Measurements from ENCODE around the gene LCE2D.
"Not testable (repeated sequence)": the region's sequence is repeated elsewhere in the genome, so short reads cannot be mapped to it uniquely, and the experiment has no call there.

The LCE2D gene

DNA sequence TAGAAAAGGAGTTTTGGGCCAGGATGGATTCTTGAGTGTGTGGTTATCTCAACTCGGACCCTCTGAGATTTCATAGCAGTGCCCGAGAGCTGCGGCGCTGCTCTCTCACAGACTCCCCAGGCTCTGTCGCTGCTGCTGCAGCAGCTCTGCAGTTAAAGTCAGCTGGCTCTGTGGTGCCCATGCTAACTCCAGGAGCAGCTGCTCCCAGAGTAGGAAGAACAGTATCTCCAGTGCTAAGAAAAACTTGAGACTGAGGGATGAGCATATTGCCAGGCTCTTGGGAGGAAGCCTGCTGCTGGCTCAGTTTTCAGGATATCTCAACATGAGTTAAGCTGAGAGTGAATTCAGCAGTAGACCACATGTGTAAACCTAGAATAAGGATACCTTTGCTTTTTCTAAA is 4.5 kb downstream of the LCE2D start:
- H3K36me3 Mint-ChIP-seq = no peaks in the 10 kb centered on the region
- H3K27ac Mint-ChIP-seq = no peak overlapping the region
- H3K4me1 Mint-ChIP-seq = no peaks in the 10 kb centered on the region
- DNase-seq (ENCODE audit: low spot score in 2 of 2) (no peak), ATAC-seq (no peak)
- H3K4me3 Mint-ChIP-seq = no peak overlapping the region
- H3K9me3 Mint-ChIP-seq = no peaks in the 10 kb centered on the region

DNA sequence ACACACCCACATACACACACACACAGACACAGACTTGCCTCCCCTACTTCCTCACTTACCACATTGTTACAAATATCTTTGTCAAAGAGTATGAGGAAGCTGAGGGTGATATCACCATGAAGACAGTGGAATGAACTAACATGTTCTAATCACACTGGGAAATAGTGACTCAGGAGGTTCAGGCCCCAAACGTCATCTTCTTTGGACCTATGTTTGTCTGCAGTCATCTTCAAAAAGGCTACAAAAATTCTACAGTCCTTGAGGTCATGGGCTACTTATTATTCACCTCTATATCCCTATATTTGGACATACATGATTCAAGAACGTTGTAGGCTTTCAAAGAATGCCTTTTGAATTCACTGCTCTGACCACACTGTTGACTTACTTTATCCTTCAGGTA is 9.8 kb downstream of the LCE2D start:
- no peaks in the 10 kb centered on the region for H3K4me1 Mint-ChIP-seq
- H3K27ac Mint-ChIP-seq = no peak overlapping the region
- H3K9me3 Mint-ChIP-seq = no peaks in the 10 kb centered on the region
- ATAC-seq = no peak
- H3K4me3 Mint-ChIP-seq = no peak overlapping the region
- no peaks in the 10 kb centered on the region for H3K36me3 Mint-ChIP-seq
- DNase-seq (ENCODE audit: low spot score in 2 of 2) = no peak

DNA sequence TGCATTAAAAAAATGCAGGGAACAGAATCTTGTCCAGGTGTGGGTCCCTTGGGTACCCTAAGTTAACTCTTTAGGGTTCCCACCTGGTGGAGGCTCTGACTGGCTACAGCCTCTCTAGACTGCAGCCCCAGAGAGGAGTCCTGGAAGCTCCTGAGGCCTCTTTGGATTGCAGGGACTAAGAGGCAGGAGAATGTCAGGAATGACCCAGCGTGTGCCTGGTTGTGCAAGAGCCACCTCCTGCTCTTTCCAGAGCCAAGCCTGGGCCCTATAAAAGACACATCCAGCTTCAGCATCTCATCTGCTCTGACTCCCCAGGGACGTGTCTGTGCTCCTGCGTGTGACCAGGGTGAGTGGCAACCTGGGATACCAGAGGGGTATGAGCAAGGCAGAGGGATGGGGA is 11.8 kb downstream of the LCE2D start, which contains the start of gene LCE2C:
LCE2C (plus strand) TSS at position 297 of the 400 bp plus-strand sequence. CDS start 737 bp downstream, outside the sequence.
- H3K27ac Mint-ChIP-seq; H3K4me1 Mint-ChIP-seq; H3K9me3 Mint-ChIP-seq; ATAC-seq; H3K4me3 Mint-ChIP-seq; DNase-seq (ENCODE audit: low spot score in 2 of 2); H3K36me3 Mint-ChIP-seq: not testable (repeated sequence)

DNA sequence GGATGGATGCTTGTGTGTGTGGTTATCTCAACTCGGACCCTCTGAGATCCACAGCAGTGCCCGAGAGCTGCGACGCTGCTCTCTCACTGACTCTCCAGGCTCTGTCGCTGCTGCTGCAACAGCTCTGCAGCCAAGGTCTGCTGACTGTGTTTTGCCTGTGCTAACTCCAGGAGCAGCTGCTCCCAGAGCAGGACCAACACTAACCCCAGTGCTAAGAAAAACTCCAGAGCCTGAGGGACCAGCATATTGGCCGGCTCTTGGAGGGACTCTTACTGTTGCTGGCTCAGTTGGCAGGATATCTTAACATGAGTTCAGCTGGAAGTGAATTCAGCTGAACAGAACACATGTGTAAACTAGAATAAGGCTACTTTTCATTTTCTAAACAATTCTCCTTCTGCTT is 16.3 kb downstream of the LCE2D start:
- no peak for ATAC-seq
- Mint-ChIP-seq H3K36me3 (no peaks in the 10 kb centered on the region), H3K4me3 (no peak overlapping the region), H3K4me1 (no peaks in the 10 kb centered on the region), H3K9me3 (no peaks in the 10 kb centered on the region), H3K27ac (no peak overlapping the region)
- no peak for DNase-seq (ENCODE audit: low spot score in 2 of 2)

DNA sequence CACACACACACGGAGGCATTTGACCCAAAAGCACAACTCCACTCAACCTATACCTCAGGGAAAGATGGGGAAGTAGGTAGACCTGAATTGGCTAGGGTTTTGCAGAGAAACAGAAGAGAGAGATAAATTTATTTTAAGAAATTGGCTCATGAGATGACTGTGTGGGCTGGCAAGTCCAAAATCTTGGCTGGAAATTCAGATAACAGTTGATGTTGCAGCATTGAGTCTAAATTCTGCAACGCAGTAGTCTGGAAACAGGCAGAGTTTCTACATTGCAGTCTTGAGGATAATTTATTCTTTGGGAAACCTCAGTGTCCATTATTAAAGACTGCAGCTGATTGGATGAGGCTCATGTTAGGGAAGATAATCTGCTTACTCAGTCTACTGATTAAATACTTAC is 18.4 kb downstream of the LCE2D start:
- H3K36me3 Mint-ChIP-seq = no peaks in the 10 kb centered on the region
- no peak for DNase-seq (ENCODE audit: low spot score in 2 of 2)
- H3K27ac Mint-ChIP-seq = no peak overlapping the region
- no peak overlapping the region for H3K4me3 Mint-ChIP-seq
- no peak for ATAC-seq
- H3K4me1 Mint-ChIP-seq = no peaks in the 10 kb centered on the region
- H3K9me3 Mint-ChIP-seq = no peaks in the 10 kb centered on the region

DNA sequence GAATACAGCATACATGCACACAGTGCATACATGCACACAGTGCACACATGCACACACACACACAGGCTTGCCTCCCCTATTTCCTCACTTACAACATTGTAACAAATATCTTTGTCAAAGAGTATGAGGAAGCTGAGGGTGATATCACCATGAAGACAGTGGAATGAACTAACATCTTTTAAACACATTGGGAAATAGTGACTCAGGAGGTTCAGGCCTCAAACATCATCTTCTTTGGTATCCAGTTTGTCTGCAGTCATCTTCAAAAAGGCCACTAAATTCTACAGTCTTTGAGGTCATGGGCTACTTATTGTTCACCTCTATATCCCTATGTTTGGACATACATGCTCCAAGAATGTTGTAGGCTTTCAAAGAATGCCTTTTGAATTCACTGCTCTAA is 20.7 kb downstream of the LCE2D start:
- DNase-seq (ENCODE audit: low spot score in 2 of 2) (no peak), ATAC-seq (no peak)
- H3K4me1 Mint-ChIP-seq = no peaks in the 10 kb centered on the region
- H3K36me3 Mint-ChIP-seq = no peaks in the 10 kb centered on the region
- H3K9me3 Mint-ChIP-seq = no peaks in the 10 kb centered on the region
- no peak overlapping the region for H3K4me3 Mint-ChIP-seq
- H3K27ac Mint-ChIP-seq = no peak overlapping the region

DNA sequence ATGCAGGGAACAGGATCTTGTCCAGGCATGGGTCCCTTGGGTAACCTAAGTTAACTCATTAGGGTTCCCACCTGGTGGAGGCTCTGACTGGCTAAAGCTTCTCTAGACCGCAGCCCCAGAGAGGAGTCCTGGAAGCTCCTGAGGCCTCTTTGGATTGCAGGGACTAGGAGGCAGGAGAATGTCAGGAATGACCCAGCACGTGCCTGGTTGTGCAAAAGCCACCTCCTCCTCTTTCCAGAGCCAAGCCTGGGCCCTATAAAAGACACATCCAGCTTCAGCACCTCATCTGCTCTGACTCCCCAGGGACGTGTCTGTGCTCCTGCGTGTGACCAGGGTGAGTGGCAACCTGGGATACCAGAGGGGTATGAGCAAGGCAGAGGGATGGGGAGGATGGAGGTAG is 22.6 kb downstream of the LCE2D start, which contains the start of gene LCE2B:
LCE2B (plus strand) TSS at position 301 of the 400 bp plus-strand sequence. CDS start 721 bp downstream, outside the sequence.
- not testable (repeated sequence) for H3K9me3 Mint-ChIP-seq; H3K4me1 Mint-ChIP-seq; DNase-seq (ENCODE audit: low spot score in 2 of 2); H3K36me3 Mint-ChIP-seq; H3K27ac Mint-ChIP-seq; H3K4me3 Mint-ChIP-seq
- peak; percentile 42 for ATAC-seq

DNA sequence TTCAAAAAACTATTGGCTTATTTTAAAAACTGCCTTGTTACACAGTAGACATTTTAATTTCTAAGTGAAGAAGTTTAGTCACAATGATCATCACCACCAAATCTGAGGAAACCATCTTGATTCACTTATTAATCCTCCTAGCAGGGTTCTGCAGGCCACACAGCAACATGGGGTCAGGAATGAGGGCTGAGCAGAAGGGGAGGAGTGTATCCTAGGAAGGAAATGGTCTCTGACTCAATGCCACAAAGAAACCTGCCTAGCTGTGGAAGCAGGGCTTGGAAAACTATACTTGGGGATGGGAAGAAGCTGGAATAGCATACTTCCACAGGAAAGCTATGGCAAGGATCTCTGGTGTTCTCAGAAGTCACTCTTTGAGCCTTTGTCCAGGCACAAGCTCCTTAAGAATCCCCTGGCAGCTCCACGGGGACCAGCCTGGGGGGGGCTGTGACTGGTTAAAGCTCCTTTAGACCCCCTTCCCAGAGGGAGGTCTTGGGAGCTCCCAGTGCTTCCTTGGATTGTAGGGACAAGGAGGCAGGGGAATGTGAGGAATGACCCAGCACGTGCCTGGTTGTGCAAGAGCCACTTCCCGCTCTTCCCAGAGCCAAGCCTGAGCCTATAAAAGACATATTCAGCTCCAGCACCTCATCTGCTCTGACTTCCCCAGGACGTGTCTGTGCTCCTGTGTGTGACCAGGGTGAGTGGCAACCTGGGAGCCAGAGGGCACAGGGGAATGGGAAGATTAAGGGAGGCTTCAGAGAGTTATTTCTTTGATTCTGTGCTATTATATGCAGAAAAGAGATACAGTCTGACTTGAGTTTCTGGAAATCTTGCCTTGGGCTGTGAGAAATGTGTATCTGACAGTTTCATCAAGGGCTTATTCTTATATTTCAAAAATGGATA is 34.8 kb downstream of the LCE2D start, which contains the start of gene LCE2A:
LCE2A (plus strand) TSS at position 645 of the 900 bp plus-strand sequence. CDS start 557 bp downstream, outside the sequence.
- H3K9me3 Mint-ChIP-seq = peaks cover 4% of the 10 kb centered on the region
- ATAC-seq (no peak), DNase-seq (ENCODE audit: low spot score in 2 of 2) (no peak)
- no peaks in the 10 kb centered on the region for H3K36me3 Mint-ChIP-seq
- H3K4me1 Mint-ChIP-seq = no peaks in the 10 kb centered on the region
- H3K27ac Mint-ChIP-seq = no peak within 1 kb of the TSS
- H3K4me3 Mint-ChIP-seq = no peak within 1 kb of the TSS

DNA sequence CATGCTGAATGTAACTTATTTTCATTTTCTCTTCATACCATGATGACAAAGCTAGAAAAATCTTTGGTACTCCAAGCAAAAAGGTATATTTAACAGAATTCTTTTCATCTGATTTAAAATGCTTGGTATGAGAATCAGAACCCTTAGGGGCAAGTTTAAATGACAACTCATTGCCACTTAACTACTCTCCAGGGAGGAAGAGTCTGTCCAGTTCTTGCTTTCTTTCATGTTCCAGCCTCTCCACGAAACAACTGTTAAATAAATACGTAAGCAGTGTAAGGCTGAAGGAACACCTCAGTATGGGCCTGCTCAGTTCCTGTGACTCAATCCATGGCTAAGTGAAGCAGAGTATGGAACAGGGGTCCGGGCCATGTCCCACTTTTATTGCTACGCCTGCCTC is 36.6 kb downstream of the LCE2D start:
- Mint-ChIP-seq H3K4me1 (no peaks in the 10 kb centered on the region), H3K9me3 (no peaks in the 10 kb centered on the region), H3K27ac (no peak overlapping the region), H3K4me3 (no peak overlapping the region), H3K36me3 (no peaks in the 10 kb centered on the region)
- no peak for ATAC-seq
- no peak for DNase-seq (ENCODE audit: low spot score in 2 of 2)

DNA sequence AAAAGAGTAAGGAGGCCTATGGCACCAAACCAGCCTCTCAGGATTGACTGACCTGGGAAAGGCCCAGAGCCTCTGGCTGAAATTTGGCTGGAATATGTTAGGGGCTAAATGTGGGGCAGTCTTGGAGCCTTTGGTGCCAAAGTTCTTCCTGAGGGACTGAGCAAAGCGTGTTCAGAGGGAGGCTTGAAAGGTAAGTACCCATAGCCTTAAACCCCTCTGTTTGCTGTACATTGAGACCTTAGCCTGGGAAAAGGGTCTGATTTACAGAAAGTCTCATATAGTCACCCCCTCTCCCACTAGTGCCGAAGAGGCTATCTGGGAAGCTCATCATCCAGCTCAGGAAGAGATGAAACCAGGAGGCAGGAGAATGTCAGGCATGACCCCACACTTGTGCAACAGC is 44.7 kb downstream of the LCE2D start, which contains the start of gene LCE4A:
LCE4A (plus strand) TSS at position 301 of the 400 bp plus-strand sequence. CDS start 916 bp downstream, outside the sequence.
- H3K27ac Mint-ChIP-seq = no peak within 1 kb of the TSS

More for the DNA sequence above, 44.7 kb downstream of the LCE2D start, which contains the start of gene LCE4A:
- DNase-seq (ENCODE audit: low spot score in 2 of 2) = no peak
- no peaks in the 10 kb centered on the region for H3K4me1 Mint-ChIP-seq
- ATAC-seq = no peak
- no peaks in the 10 kb centered on the region for H3K9me3 Mint-ChIP-seq
- H3K36me3 Mint-ChIP-seq = peaks cover 5% of the 10 kb centered on the region
- no peak within 1 kb of the TSS for H3K4me3 Mint-ChIP-seq
